Measurements from ENCODE around the gene SETBP1.
A peak's percentile ranks its signal among the peaks of the same experiment; 100 is the strongest.

The SETBP1 gene

DNA sequence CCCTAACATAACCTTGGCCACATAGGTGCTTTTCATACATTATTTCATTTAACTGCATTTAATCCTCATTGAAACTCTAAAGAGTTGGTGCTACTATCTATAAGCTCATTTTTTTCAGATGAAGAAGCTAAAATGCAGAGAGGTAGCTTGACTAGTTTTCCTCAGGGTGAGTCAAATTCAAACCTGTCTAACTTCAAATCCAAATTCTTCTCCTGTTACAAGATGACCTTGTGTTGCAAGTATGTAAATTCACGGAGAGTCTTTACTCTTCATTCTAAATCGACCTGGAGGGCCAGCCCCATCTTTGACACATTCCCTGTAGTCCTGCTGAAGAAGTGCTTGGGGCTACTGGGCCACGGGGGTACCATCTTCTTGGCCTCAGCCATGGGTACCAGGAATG lies 8.2 kb upstream of the SETBP1 start:
- H3K4me3 Mint-ChIP-seq, result no peak overlapping the region
- H3K27ac Mint-ChIP-seq, result no peak overlapping the region
- H3K4me1 Mint-ChIP-seq, result peaks cover 26% of the 10 kb centered on the region
- no peaks in the 10 kb centered on the region for H3K9me3 Mint-ChIP-seq
- H3K27me3 Mint-ChIP-seq (ENCODE audit: low read depth, poor library complexity), result no peaks in the 10 kb centered on the region
- no peaks in the 10 kb centered on the region for H3K36me3 Mint-ChIP-seq (ENCODE audit: low read depth)
- TF ChIP-seq, protein P1, sequence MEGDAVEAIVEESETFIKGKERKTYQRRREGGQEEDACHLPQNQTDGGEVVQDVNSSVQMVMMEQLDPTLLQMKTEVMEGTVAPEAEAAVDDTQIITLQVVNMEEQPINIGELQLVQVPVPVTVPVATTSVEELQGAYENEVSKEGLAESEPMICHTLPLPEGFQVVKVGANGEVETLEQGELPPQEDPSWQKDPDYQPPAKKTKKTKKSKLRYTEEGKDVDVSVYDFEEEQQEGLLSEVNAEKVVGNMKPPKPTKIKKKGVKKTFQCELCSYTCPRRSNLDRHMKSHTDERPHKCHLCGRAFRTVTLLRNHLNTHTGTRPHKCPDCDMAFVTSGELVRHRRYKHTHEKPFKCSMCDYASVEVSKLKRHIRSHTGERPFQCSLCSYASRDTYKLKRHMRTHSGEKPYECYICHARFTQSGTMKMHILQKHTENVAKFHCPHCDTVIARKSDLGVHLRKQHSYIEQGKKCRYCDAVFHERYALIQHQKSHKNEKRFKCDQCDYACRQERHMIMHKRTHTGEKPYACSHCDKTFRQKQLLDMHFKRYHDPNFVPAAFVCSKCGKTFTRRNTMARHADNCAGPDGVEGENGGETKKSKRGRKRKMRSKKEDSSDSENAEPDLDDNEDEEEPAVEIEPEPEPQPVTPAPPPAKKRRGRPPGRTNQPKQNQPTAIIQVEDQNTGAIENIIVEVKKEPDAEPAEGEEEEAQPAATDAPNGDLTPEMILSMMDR (IDR thresholded peaks at IDR 0.05), result no peak
- DNase-seq, result no peak

DNA sequence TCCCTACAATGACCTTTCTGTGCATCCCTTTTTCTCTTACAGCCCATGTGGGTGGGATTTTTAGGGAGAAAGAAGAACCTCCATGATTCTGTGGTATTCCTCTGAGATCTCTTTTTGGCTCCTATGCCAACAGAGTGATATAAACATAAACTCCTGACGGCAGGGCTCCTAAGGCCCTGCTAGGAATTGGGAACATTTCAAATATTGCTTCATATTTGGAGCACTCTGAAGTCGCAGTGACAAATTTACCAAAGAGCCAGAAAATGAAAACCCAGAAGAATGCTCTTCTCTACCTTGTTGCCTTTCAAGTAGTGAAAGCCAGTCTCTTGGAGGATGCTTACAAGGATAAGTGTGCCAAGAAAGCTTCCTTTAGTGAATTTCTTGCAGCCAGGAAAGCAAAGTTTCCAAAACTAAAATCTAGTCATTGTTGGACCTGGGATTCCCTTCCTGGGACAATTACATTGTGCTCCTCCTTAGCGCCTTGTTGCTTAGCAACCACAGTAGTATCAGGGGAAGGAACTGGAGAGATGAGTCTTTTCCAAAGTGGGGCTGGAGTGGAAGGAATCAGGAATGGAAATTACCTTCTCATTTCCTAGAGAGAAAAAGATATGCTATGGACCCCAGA lies 7.3 kb upstream of the SETBP1 start:
- no peaks in the 10 kb centered on the region for H3K9me3 Mint-ChIP-seq
- no peaks in the 10 kb centered on the region for H3K27me3 Mint-ChIP-seq (ENCODE audit: low read depth, poor library complexity)
- TF ChIP-seq, protein P1 (IDR thresholded peaks at IDR 0.05), result no peak
- no peak for DNase-seq
- no peak overlapping the region for H3K27ac Mint-ChIP-seq
- peaks cover 26% of the 10 kb centered on the region for H3K4me1 Mint-ChIP-seq
- H3K36me3 Mint-ChIP-seq (ENCODE audit: low read depth), result no peaks in the 10 kb centered on the region
- no peak overlapping the region for H3K4me3 Mint-ChIP-seq

DNA sequence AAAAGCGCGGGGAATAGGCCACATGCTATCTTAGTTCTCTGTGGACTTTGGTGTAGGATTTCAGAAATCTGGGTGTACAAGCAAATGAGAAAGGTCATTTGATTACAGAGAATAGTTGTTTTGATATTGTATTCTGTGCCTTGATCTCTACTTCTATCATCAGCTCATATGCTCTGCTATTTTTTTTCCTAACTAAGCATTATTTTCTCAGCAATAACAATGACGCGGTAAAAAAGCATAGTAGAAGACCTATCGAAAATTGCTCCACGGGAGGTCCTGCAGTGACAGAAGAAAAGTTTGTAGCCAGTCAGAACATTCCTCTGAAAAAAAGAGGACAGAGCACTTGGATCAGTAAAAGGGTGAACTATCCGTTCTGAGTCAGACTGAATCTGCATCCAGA lies 2.8 kb upstream of the SETBP1 start:
- no peak overlapping the region for H3K4me3 Mint-ChIP-seq
- no peaks in the 10 kb centered on the region for H3K9me3 Mint-ChIP-seq
- no peak for DNase-seq
- H3K4me1 Mint-ChIP-seq, result peaks cover 25% of the 10 kb centered on the region
- H3K27me3 Mint-ChIP-seq (ENCODE audit: low read depth, poor library complexity), result no peaks in the 10 kb centered on the region
- H3K27ac Mint-ChIP-seq, result no peak overlapping the region
- no peaks in the 10 kb centered on the region for H3K36me3 Mint-ChIP-seq (ENCODE audit: low read depth)
- TF ChIP-seq, protein P1 (IDR thresholded peaks at IDR 0.05), result no peak

DNA sequence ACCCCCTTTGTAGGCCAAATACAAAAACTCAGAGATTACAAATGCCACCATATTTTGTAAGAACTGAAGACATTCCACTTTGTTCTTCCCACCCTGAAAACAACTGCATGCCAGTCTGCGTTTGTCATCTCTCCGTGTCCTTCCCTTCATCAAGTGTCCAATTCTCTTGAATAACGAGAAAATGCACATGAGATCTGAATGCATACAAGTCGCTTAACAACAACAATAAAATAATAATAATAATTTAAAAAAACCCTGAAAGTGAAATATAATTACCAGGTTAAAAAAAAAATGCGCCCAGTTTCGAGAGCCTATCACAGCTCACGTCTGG lies 2.0 kb upstream of the SETBP1 start:
- no peak for DNase-seq
- Mint-ChIP-seq H3K27me3 (ENCODE audit: low read depth, poor library complexity) (no peaks in the 10 kb centered on the region), H3K4me1 (peaks cover 21% of the 10 kb centered on the region), H3K4me3 (no peak overlapping the region), H3K36me3 (ENCODE audit: low read depth) (no peaks in the 10 kb centered on the region), H3K27ac (no peak overlapping the region), H3K9me3 (no peaks in the 10 kb centered on the region)
- TF ChIP-seq, protein P1 (IDR thresholded peaks at IDR 0.05), result no peak

DNA sequence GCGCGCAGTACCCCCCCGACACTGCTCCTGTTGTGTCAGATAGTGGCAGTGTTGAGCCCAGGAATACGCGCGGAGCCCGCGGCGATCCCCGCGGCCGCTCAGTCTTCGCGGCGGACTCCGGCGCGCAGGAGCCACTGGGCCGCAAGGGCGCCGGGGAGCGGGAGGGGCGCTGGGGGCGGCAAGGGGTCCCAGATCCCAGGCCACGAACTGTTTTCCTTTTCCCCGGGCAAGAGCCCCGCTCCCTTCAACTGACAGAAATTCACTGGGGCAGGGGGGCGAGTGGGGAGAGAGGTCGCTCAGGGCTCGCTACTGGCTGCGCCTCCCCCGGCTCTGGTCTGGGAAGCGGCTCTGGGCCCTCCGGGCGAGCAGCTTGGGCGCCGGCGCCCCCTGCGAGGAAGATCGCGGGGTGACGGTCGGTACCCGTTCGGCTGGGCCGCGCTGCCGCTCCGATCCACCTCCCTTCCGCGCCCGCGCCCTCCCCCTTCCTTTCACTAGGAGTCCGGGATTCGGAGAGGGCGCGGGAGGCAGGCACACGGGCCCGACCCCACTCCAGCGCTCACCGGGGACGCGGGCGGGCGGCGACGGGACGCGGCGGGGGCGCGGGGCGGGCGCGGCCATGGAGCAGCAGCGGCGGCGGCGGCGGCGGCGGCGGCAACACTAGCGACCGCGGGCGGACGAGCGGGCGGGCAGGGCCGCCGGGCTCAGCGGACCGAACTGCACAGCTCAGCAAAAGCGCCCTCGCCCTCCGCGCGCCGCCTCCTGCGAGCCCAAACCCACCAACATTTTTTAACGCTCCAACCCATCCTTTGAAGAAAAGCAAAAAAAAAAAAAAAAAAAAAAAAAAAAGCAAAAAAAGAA lies 1.4 kb upstream of the SETBP1 start:
- no peaks in the 10 kb centered on the region for H3K36me3 Mint-ChIP-seq (ENCODE audit: low read depth)
- TF ChIP-seq, protein P1 (IDR thresholded peaks at IDR 0.05), result peak; percentile 42
- H3K27ac Mint-ChIP-seq, result no peak overlapping the region
- peaks cover 15% of the 10 kb centered on the region for H3K4me1 Mint-ChIP-seq
- no peak overlapping the region for H3K4me3 Mint-ChIP-seq
- H3K27me3 Mint-ChIP-seq (ENCODE audit: low read depth, poor library complexity), result no peaks in the 10 kb centered on the region
- DNase-seq, result peak; percentile 78
- H3K9me3 Mint-ChIP-seq, result no peaks in the 10 kb centered on the region

DNA sequence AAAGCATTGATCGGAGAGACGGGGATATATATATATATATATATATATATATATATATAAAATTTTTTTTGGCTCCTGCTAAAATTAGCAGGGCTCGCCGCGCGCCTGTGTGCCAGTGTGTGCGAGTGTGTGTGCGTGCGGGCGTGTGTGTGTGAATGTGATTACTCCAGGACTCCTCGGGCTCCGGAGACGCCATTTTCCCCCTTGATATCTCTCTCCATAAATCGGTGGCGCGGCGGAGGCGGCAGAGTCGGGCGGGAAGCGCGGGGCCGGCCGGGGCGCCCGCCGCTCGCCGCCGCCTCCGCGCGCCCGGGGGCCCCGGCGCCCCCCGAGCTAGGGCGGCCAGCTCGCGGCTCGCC lies 795 bp upstream of the SETBP1 start:
- TF ChIP-seq, protein P1 (IDR thresholded peaks at IDR 0.05), result no peak
- H3K4me1 Mint-ChIP-seq, result peaks cover 16% of the 10 kb centered on the region
- H3K4me3 Mint-ChIP-seq, result no peak overlapping the region
- no peaks in the 10 kb centered on the region for H3K27me3 Mint-ChIP-seq (ENCODE audit: low read depth, poor library complexity)
- peak overlapping the region; percentile 88 for H3K27ac Mint-ChIP-seq
- H3K9me3 Mint-ChIP-seq, result no peaks in the 10 kb centered on the region
- no peaks in the 10 kb centered on the region for H3K36me3 Mint-ChIP-seq (ENCODE audit: low read depth)
- DNase-seq, result peak; percentile 66

All from nephron progenitor cell (in vitro differentiated cells).